OCI-LY3 (cell line): ENCODE data around the gene SLC23A3.

ENCODE experiments used
- H2AFZ ChIP-seq: fragments of 200-600, 300-600 bp; shearing (Covaris generic); 2 replicates; pipeline ENCODE4 v1.6.0; 2014; ENCODE audit warnings: antibody characterized with exemption, low read depth, low read length
- H3K27ac ChIP-seq: fragments of 200-600, 300-600 bp; sonication (generic); 2 replicates; pipeline ENCODE4 v1.5.1; 2014; ENCODE audit warnings: mild to moderate bottlenecking, low read length, moderate library complexity, mixed read lengths
- H3K27me3 ChIP-seq: fragments of 200-600, 300-600 bp; sonication (generic); 2 replicates; pipeline ENCODE4 v1.6.1; 2014; ENCODE audit warnings: low read depth, low read length, mixed read lengths
- H3K36me3 ChIP-seq: fragments of 200-600, 300-600 bp; sonication (generic); replicated peaks from 2 replicates; pipeline ENCODE3; 2014; ENCODE audit warnings: low read depth, low read length, mixed read lengths
- H3K4me1 ChIP-seq: fragments of 300-600, 200-600 bp; sonication (generic); 2 replicates; pipeline ENCODE4 v1.6.1; 2014; ENCODE audit warnings: low read length, mixed read lengths
- H3K4me2 ChIP-seq: fragments of 200-600, 300-600 bp; sonication (generic); 2 replicates; pipeline ENCODE4 v1.6.1; 2014; ENCODE audit warnings: low read length, mixed read lengths
- H3K4me3 ChIP-seq: fragments of 300-600, 200-600 bp; sonication (generic); 2 replicates; pipeline ENCODE4 v1.5.1; 2014; ENCODE audit warnings: antibody characterized with exemption, mild to moderate bottlenecking, low read length, moderate library complexity
- H3K79me2 ChIP-seq: fragments of 300-600, 200-600 bp; shearing (Covaris generic); 2 replicates; pipeline ENCODE4 v1.6.1; 2014; ENCODE audit warnings: mild to moderate bottlenecking, low read length, mixed read lengths
- H3K9ac ChIP-seq: fragments of 300-600, 200-600 bp; shearing (Covaris generic); 2 replicates; pipeline ENCODE4 v1.6.0; 2014; ENCODE audit warnings: mild to moderate bottlenecking, low read length, moderate library complexity
- H3K9me3 ChIP-seq: fragments of 200-600, 300-600 bp; shearing (Covaris generic); 2 replicates; pipeline ENCODE4 v1.6.1; 2014; ENCODE audit warnings: low read length, mixed read lengths; ENCODE audit not compliant: insufficient read depth
- H4K20me1 ChIP-seq: fragments of 200-600, 300-600 bp; sonication (generic); 2 replicates; pipeline ENCODE4 v1.6.1; 2016; ENCODE audit warnings: low read length, mixed read lengths; ENCODE audit not compliant: insufficient read depth
- EZH2phosphoT487 ChIP-seq: fragments of 200-600 bp; shearing (Covaris generic); IDR thresholded peaks from 2 replicates; pipeline ENCODE4 v1.6.1; 2018; ENCODE audit warnings: antibody characterized with exemption, mixed run types, low read depth
- TF ChIP-seq, protein P1 (sequence below): fragments of 200-600, 300-600 bp; sonication (generic); IDR thresholded peaks from 2 replicates; pipeline ENCODE4 v1.5.1; 2014; ENCODE audit warnings: antibody characterized with exemption, low read length, low read depth

The SLC23A3 gene

DNA sequence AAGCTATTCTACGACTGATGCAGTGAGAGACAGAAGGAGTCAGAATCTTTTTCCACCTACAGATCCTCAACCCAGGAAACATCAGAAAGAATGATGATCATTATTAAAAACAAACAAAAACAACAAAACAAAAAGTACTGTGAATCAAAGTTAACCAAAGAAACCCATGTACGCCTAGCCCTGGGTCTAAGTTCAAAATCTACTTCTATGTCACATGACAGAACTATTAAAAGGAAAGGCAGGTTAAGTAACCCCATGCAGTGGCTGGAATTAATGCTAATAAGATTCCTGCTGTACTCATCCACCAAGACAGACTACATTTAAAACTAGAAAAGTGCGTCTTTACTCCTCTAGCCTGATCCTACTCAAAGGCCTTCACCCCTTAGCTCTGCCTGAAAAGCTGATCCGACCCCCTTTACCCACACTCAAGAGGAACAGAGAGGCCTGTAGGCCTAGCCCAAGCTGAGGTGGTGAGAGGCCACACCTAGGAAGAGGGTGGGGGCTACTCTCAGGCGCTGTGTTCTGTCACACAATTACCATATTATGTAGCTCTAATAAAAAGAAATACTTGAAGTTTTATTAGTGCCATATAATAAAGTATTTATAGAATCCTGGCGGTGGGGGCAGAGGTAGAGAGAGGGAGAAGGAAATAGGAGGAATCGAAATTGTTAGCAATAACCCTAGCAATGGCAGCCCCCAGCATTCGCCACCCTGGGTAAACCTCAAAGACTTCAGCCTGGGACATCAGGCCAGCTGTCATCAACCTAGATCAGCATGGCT, 46.3 kb downstream of the SLC23A3 start:
- Histone ChIP-seq H3K27me3 (no peaks in the 10 kb centered on the region), H3K4me1 (peaks cover 10% of the 10 kb centered on the region), H4K20me1 (no peaks in the 10 kb centered on the region), H3K36me3 (no peaks in the 10 kb centered on the region), H3K79me2 (no peaks in the 10 kb centered on the region), H3K4me3 (no peak overlapping the region), H3K4me2 (no peak overlapping the region), H3K9me3 (no peaks in the 10 kb centered on the region), H3K27ac (no peak overlapping the region), H2AFZ (no peak overlapping the region), H3K9ac (no peak overlapping the region)
- TF ChIP-seq, protein P1, sequence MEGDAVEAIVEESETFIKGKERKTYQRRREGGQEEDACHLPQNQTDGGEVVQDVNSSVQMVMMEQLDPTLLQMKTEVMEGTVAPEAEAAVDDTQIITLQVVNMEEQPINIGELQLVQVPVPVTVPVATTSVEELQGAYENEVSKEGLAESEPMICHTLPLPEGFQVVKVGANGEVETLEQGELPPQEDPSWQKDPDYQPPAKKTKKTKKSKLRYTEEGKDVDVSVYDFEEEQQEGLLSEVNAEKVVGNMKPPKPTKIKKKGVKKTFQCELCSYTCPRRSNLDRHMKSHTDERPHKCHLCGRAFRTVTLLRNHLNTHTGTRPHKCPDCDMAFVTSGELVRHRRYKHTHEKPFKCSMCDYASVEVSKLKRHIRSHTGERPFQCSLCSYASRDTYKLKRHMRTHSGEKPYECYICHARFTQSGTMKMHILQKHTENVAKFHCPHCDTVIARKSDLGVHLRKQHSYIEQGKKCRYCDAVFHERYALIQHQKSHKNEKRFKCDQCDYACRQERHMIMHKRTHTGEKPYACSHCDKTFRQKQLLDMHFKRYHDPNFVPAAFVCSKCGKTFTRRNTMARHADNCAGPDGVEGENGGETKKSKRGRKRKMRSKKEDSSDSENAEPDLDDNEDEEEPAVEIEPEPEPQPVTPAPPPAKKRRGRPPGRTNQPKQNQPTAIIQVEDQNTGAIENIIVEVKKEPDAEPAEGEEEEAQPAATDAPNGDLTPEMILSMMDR, result no peak
- TF ChIP-seq EZH2phosphoT487, result no peak

GRCh38 chr2:219122202-219122980, 47.4 kb downstream of the SLC23A3 start:
- no peaks in the 10 kb centered on the region for H3K9me3 ChIP-seq
- H3K4me2 ChIP-seq, result no peak overlapping the region
- no peak overlapping the region for H3K27ac ChIP-seq
- no peak overlapping the region for H3K4me3 ChIP-seq
- no peak for TF ChIP-seq EZH2phosphoT487
- TF ChIP-seq, protein P1, result no peak
- no peak overlapping the region for H3K9ac ChIP-seq
- H4K20me1 ChIP-seq, result no peaks in the 10 kb centered on the region
- peaks cover 10% of the 10 kb centered on the region for H3K4me1 ChIP-seq
- no peaks in the 10 kb centered on the region for H3K27me3 ChIP-seq
- no peaks in the 10 kb centered on the region for H3K79me2 ChIP-seq
- no peak overlapping the region for H2AFZ ChIP-seq
- no peaks in the 10 kb centered on the region for H3K36me3 ChIP-seq

DNA sequence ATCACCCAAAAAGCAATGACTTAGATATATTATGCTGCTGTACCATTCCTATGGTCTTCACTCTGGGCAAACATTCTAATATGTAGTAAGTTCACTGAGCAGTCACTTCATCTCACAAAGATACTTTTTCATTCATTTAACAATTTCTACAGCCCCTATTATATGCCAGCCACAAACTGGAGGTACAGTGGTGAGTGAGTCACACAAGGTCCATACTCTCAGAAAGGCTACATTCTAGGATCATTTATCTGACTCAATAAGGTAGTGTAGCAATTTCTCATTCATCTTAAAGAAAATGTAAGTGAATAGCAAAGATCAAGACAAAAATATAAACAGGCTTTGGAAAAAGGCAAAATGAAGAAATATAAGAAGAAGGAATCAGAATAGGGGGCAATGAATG, 49.7 kb downstream of the SLC23A3 start:
- H3K27ac ChIP-seq, result no peak overlapping the region
- H4K20me1 ChIP-seq, result no peaks in the 10 kb centered on the region

More for the DNA sequence above, 49.7 kb downstream of the SLC23A3 start:
- no peak for TF ChIP-seq EZH2phosphoT487
- TF ChIP-seq, protein P1, result no peak
- H3K4me2 ChIP-seq, result no peak overlapping the region
- no peak overlapping the region for H3K4me3 ChIP-seq
- H3K36me3 ChIP-seq, result no peaks in the 10 kb centered on the region
- no peaks in the 10 kb centered on the region for H3K79me2 ChIP-seq
- H3K9me3 ChIP-seq, result no peaks in the 10 kb centered on the region
- no peak overlapping the region for H3K9ac ChIP-seq
- H3K4me1 ChIP-seq, result peaks cover 10% of the 10 kb centered on the region
- H3K27me3 ChIP-seq, result no peaks in the 10 kb centered on the region
- H2AFZ ChIP-seq, result no peak overlapping the region
